K562 (cell line): ENCODE results near the gene ENTPD5. TPM values are rescaled to one million over a fixed set of nuclear protein-coding genes. Genes with fewer than 3 reads are reported as not detected.

ENCODE experiments used
- ATAC-seq: fragments of 200-7000 bp; cut with Tn5 transposase; 3 replicates; pipeline ENCODE4 v1.9.1; 2020; ENCODE audit warnings: moderate library complexity
- BruUV-seq: library from RNA; stranded (reverse); fragments of 400-500 nt; replicated peaks from 2 replicates; lab custom pipeline; 2021; lab: Mats Ljungman, UMichigan
- CTCF ChIA-PET: fragments of 300-600 bp; formaldehyde crosslinking; extraction: SDS; loops from one replicate; lab custom pipeline; 2021; ENCODE audit warnings: low intra/inter-chr PET ratio; lab: Yijun Ruan, JAX
- POLR2A ChIA-PET: fragments of 300-600, 350-650 bp; sonication (Branson Sonifier 250); formaldehyde crosslinking; extraction: SDS; loops from one replicate; lab custom pipeline; 2021; ENCODE audit warnings: antibody characterized with exemption, inconsistent platforms; lab: Yijun Ruan, JAX
- DNase-seq, 4 experiments: peaks; one replicate each; pipeline versions ENCODE4 v3.0.0 to v3.0.0-alpha.2; 2011 to 2018; ENCODE audit warnings: low spot score in 3 of 4, mixed read lengths in 3 of 4; ENCODE audit errors: extremely low read depth in 1 of 4
- FAIRE-seq: peaks from 2 replicates; lab custom pipeline; 2011; peaks lifted over from hg19 to GRCh38; lab: Jason Lieb, UNC
- H2AFZ ChIP-seq: 2 replicates; pipeline ENCODE4 v1.6.0; 2011; ENCODE audit warnings: low read depth, low read length, control low read depth, inconsistent platforms
- H3K27ac ChIP-seq: fragments of 200-600 bp; 3 replicates; pipeline ENCODE4 v1.8.0; 2011; ENCODE audit warnings: low read depth, mild to moderate bottlenecking, control low read depth, inconsistent platforms, low read length, moderate library complexity, mixed read lengths; ENCODE audit errors: extremely low read depth
- H3K27me3 ChIP-seq, 2 experiments: fragments of 300-600 bp in 1 of 2; 2 replicates in 1 of 2; 3 replicates in 1 of 2; pipeline versions ENCODE4 v1.6.0 to v1.8.0; 2011; ENCODE audit warnings: inconsistent platforms in 2 of 2, low read length in 2 of 2, mild to moderate bottlenecking in 1 of 2, mixed read lengths in 1 of 2, moderate library complexity in 1 of 2; ENCODE audit not compliant: control insufficient read depth in 2 of 2, insufficient read depth in 2 of 2
- H3K36me3 ChIP-seq: fragments of 300-600 bp; 3 replicates; pipeline ENCODE4 v1.8.0; 2011; ENCODE audit warnings: mild to moderate bottlenecking, low read length, inconsistent platforms; ENCODE audit not compliant: control insufficient read depth, insufficient read depth
- H3K4me1 ChIP-seq, 2 experiments: fragments of 200-600 bp in 1 of 2; replicated peaks in 1 of 2; 2 replicates in 1 of 2; 3 replicates in 1 of 2; pipeline versions ENCODE4 v1.5.1 to v1.8.0; 2011; ENCODE audit warnings: inconsistent platforms in 2 of 2, low read length in 2 of 2, mild to moderate bottlenecking in 1 of 2, mixed read lengths in 1 of 2, moderate library complexity in 1 of 2; ENCODE audit not compliant: control insufficient read depth in 2 of 2, insufficient read depth in 2 of 2
- H3K4me2 ChIP-seq: 2 replicates; pipeline ENCODE4 v1.6.1; 2011; ENCODE audit warnings: low read length, control low read depth, inconsistent platforms, mixed read lengths; ENCODE audit not compliant: insufficient read depth
- H3K4me3 ChIP-seq: fragments of 200-600 bp; sonication (generic), shearing (Covaris generic); 2 replicates; pipeline ENCODE4 v1.5.1; 2016; ENCODE audit warnings: control low read depth, inconsistent platforms
- H3K79me2 ChIP-seq: fragments of 200-600 bp; 3 replicates; pipeline ENCODE4 v1.8.0; 2011; ENCODE audit warnings: low read length, inconsistent platforms; ENCODE audit not compliant: control insufficient read depth, insufficient read depth
- H3K9ac ChIP-seq, 2 experiments: 2 replicates each; pipeline versions ENCODE4 v1.6.0 to v1.6.1; 2011; ENCODE audit warnings: low read depth in 2 of 2, low read length in 2 of 2, control low read depth in 1 of 2, inconsistent platforms in 1 of 2, mild to moderate bottlenecking in 1 of 2, mixed read lengths in 1 of 2; ENCODE audit not compliant: insufficient read depth in 1 of 2
- H3K9me1 ChIP-seq: one replicate; pipeline ENCODE4 v1.6.0; 2011; ENCODE audit warnings: inconsistent platforms, mild to moderate bottlenecking, low read length, moderate library complexity; ENCODE audit not compliant: control insufficient read depth, insufficient read depth
- H3K9me3 ChIP-seq: replicated peaks from 2 replicates; pipeline ENCODE4 v1.5.1; 2011; ENCODE audit warnings: low read depth, low read length, inconsistent platforms; ENCODE audit not compliant: control insufficient read depth, insufficient read depth
- H4K20me1 ChIP-seq: replicated peaks from 2 replicates; pipeline ENCODE4 v1.6.1; 2011; ENCODE audit warnings: low read length, inconsistent platforms, mixed read lengths; ENCODE audit not compliant: control insufficient read depth, insufficient read depth
- CREB1 ChIP-seq, 2 experiments: sonication (generic) in 1 of 2; formaldehyde crosslinking in 1 of 2; IDR thresholded peaks; 2 replicates each; pipeline versions ENCODE4 v1.6.1 to v1.8.0; 2012 to 2022; ENCODE audit warnings: inconsistent platforms in 1 of 2, mild to moderate bottlenecking in 1 of 2, missing genetic modification reagents in 1 of 2, moderate library complexity in 1 of 2
- HCFC1 ChIP-seq: IDR thresholded peaks from 2 replicates; pipeline ENCODE4 v1.6.1; 2012; ENCODE audit warnings: low read depth, low read length, improper control_type of control experiment
- JUN ChIP-seq, 2 experiments: sonication (generic) in 1 of 2; formaldehyde crosslinking in 1 of 2; IDR thresholded peaks; 2 replicates each; pipeline versions ENCODE4 v1.6.1 to v1.8.0; 2012 to 2022; ENCODE audit warnings: borderline replicate concordance in 2 of 2, mild to moderate bottlenecking in 2 of 2, improper control_type of control experiment in 1 of 2, low read depth in 1 of 2, low read length in 1 of 2, missing genetic modification reagents in 1 of 2
- LCOR ChIP-seq: sonication (generic); formaldehyde crosslinking; IDR thresholded peaks from 2 replicates; pipeline ENCODE4 v1.8.0; 2022; ENCODE audit warnings: mild to moderate bottlenecking, missing genetic modification reagents
- POLR2A ChIP-seq: fragments of 450-650 bp; conservative IDR thresholded peaks from 2 replicates; pipeline ENCODE4 v1.6.1; 2016
- RBM34 ChIP-seq: fragments of 200-400 bp; formaldehyde crosslinking; IDR thresholded peaks from 2 replicates; pipeline ENCODE4 v1.6.1; 2018; ENCODE audit warnings: low read length, borderline replicate concordance; ENCODE audit not compliant: insufficient read depth
- SMAD1 ChIP-seq: fragments of 150-350 bp; IDR thresholded peaks from 2 replicates; pipeline ENCODE4 v1.6.1; 2014; ENCODE audit warnings: low read length, low read depth; ENCODE audit not compliant: partially characterized antibody
- SRSF3 ChIP-seq: fragments of 200-400 bp; formaldehyde crosslinking; IDR thresholded peaks from 2 replicates; pipeline ENCODE4 v1.6.1; 2016; ENCODE audit warnings: mild to moderate bottlenecking, low read length, moderate library complexity; ENCODE audit not compliant: insufficient read depth
- ZNF184 ChIP-seq: sonication (generic); formaldehyde crosslinking; IDR thresholded peaks from 2 replicates; pipeline ENCODE4 v1.5.0; 2020; ENCODE audit warnings: missing genetic modification reagents
- ZNF212 ChIP-seq: fragments of 450-650 bp; formaldehyde crosslinking; IDR thresholded peaks from 2 replicates; pipeline ENCODE4 v1.4.0; 2020; ENCODE audit warnings: mild to moderate bottlenecking
- ZNF449 ChIP-seq: fragments of 250-450 bp; sonication (Bioruptor Pico); IDR thresholded peaks from 2 replicates; pipeline ENCODE4 v1.8.0; 2022; ENCODE audit warnings: moderate library complexity, mild to moderate bottlenecking, inconsistent platforms
- ZNF507 ChIP-seq: conservative IDR thresholded peaks from 2 replicates; pipeline ENCODE4 v1.6.1; 2017; ENCODE audit warnings: missing genetic modification characterization, missing compliant biosample characterization
- WGBS: fragments of 100-300 bp; shearing (Covaris generic); methylation state at CpG from one replicate; pipeline ENCODE4 v1.1.6; 2016; ENCODE audit warnings: low coverage, mixed read lengths; ENCODE audit not compliant: insufficient coverage; ENCODE audit errors: missing lambda C conversion rate; 5-methylcytosine and 5-hydroxymethylcytosine counted together
- in situ Hi-C: fragments of 300-500 bp; cut with MboI; formaldehyde crosslinking; loops from 4 replicates; pipeline ENCODE4 v1.15.0; 2018; ENCODE audit warnings: inconsistent platforms, mixed read lengths
- intact Hi-C: fragments of 100-400 bp; cut with micrococcal nuclease; formaldehyde crosslinking; loops from 2 replicates; pipeline ENCODE4 v1.14.2; 2022
- polyA plus RNA-seq, 8 experiments: library from polyadenylated mRNA; depleted of rRNA in 4 of 8; stranded (reverse) in 5 of 8; unstranded in 3 of 8; fragments of >200 nt; fragmentation: Nextera tagmentation in 2 of 8; fragmentation: Illumina TruSeq in 1 of 8; extraction: Ambion mirVana in 2 of 8; extraction: Trizol in 1 of 8; gene quantifications; 2 replicates each; pipeline versions ENCODE4 v1.2.1 to v1.2.3, GENCODE V29; 2011 to 2014; ENCODE audit warnings: inconsistent platforms in 1 of 8, missing spikeins in 1 of 8
- total RNA-seq, 7 experiments: library from RNA; depleted of rRNA in 6 of 7; stranded (reverse); fragments of >200 nt in 6 of 7; fragmentation: Illumina TruSeq in 2 of 7; extraction: Trizol in 2 of 7; gene quantifications; 2 replicates each; pipeline versions ENCODE4 v1.2.1 to v1.2.3, GENCODE V29; 2011 to 2021; ENCODE audit warnings: low replicate concordance in 1 of 7

The ENTPD5 gene
- total and polyA plus RNA-seq, 9 of the 15 experiments (the other 6 are each of a cell fraction or from before 2014, with no cell fraction given), result 2.7 to 15.3 (median 10.3) TPM

GRCh38 chr14:73997944-73998447, 21.1 kb downstream of the ENTPD5 start:
- Histone ChIP-seq H3K4me3 (no peak overlapping the region), H3K9ac (peak overlapping the region in 1 of 2 experiments; percentile 17; a peak in 1 of 4 replicates), H3K27ac (no peak overlapping the region), H3K9me1 (no peaks in the 10 kb centered on the region), H3K36me3 (peaks cover 18% of the 10 kb centered on the region; the same call in 2 of the 3 replicates), H3K27me3 (no peaks in the 10 kb centered on the region), H3K9me3 (no peaks in the 10 kb centered on the region), H2AFZ (no peak overlapping the region), H4K20me1 (no peaks in the 10 kb centered on the region), H3K79me2 (no peaks in the 10 kb centered on the region), H3K4me1 (no peaks in the 10 kb centered on the region), H3K4me2 (no peak overlapping the region)
- DNase-seq (no peak), FAIRE-seq (no peak), ATAC-seq (no peak)
- ChIA-PET CTCF (no interaction called here), POLR2A (interaction anchor here (0.6 to 1.4 kb wide), 4 partner anchors 14 to 726 kb away, joined by 3 to 6 read pairs (median 4); partner anchors contain the start of genes BBOF1 and ENTPD5)
- BruUV-seq, result no TSS peak
- TF ChIP-seq HCFC1, result no peak
- no peak for TF ChIP-seq JUN (IDR thresholded peaks at IDR 0.05; ENCODE audit: borderline replicate concordance, low read depth, low read length)
- TF ChIP-seq JUN (CRISPR knock-in tag; IDR thresholded peaks at IDR 0.05; ENCODE audit: borderline replicate concordance), result no peak
- no peak for TF ChIP-seq SMAD1
- TF ChIP-seq RBM34, result no peak
- no peak for TF ChIP-seq ZNF449 (CRISPR knock-in tag)
- no peak for TF ChIP-seq POLR2A
- TF ChIP-seq LCOR (CRISPR knock-in tag), result no peak
- no peak for TF ChIP-seq SRSF3
- no peak for TF ChIP-seq CREB1 (IDR thresholded peaks at IDR 0.05)
- TF ChIP-seq CREB1 (CRISPR knock-in tag; IDR thresholded peaks at IDR 0.05), result no peak
- no peak for TF ChIP-seq ZNF184 (CRISPR knock-in tag)
- TF ChIP-seq ZNF507 (tag), result no peak
- TF ChIP-seq ZNF212 (CRISPR knock-in tag), result no peak
- in situ Hi-C loops (no loop called here), intact Hi-C loops (no loop called here)
- 70% methylated on average over 7 of the region's 7 CpGs for WGBS
